Kidney epithelial cell (primary cell): ENCODE data around the gene PLXNA1. TPM values are rescaled to one million over a fixed set of nuclear protein-coding genes. Genes with fewer than 3 reads are reported as not detected.

Experiments used
- DNase-seq: peaks from one replicate; pipeline ENCODE4 v3.0.0-alpha.2; 2010; ENCODE audit warnings: low read depth
- H3K27me3 ChIP-seq: 2 replicates; pipeline ENCODE4 v1.6.0; 2011; ENCODE audit warnings: low read length; ENCODE audit not compliant: control insufficient read depth, insufficient read depth
- H3K36me3 ChIP-seq: 2 replicates; pipeline ENCODE4 v1.5.1; 2011; ENCODE audit warnings: low read length; ENCODE audit not compliant: control insufficient read depth, insufficient read depth
- H3K4me3 ChIP-seq: 2 replicates; pipeline ENCODE4 v1.5.1; 2011; ENCODE audit warnings: low read depth, mild to moderate bottlenecking, control low read depth, low read length
- CTCF ChIP-seq: IDR thresholded peaks from 2 replicates; pipeline ENCODE4 v1.5.1; 2011; ENCODE audit warnings: mild to moderate bottlenecking, moderate library complexity, low read length, control low read depth, inconsistent platforms; ENCODE audit not compliant: insufficient read depth, poor library complexity, severe bottlenecking
- total RNA-seq: library from RNA; depleted of rRNA; stranded (reverse); fragments of >200 nt; gene quantifications from 2 replicates; pipeline ENCODE4 v1.2.3, GENCODE V29; 2015

The PLXNA1 gene
- total RNA-seq, 1 donor from 2014 or later, result 54.3 TPM

DNA sequence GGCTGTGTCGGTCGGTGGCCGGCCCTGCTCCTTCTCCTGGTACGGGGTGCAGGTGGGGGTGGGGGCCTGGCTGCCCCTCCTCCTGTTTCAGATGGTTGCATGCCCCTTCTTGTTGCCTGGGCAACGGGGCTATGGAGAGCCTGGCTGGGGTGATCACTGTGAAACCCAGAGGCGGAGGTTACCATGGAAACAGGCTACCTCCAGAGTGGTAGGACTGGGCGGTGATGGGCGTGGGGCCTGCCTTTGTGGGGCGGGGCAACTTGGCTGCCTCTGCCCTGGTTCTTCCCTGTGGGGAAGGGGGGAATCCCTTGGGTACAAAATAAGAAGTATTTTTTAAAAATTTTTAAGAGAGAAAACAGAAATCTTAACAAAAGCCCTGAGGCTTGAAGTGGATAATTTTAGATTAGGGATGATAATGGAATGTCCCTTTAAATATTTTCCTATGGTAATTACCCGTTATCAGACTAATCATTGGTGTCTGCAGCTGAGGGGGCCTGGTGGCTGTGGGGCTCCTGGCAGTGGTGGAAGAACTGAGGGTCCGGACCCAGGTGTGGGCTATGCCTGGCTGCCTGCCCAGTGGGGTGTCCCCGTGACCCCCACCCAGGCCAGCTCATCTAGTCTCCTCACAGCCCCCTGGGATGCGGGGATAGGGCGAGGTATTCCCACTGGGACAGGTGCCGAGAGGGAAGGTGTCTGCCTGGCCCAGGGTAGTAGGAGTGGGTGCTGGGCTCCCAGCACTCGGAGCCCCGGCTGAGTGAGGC is 32.5 kb downstream of the PLXNA1 start:
- Histone ChIP-seq H3K36me3 (peaks cover 3% of the 10 kb centered on the region), H3K4me3 (no peak overlapping the region)
- TF ChIP-seq CTCF, result no peak

GRCh38 chr3:127016043-127016343 is 33.1 kb downstream of the PLXNA1 start:
- no peaks in the 10 kb centered on the region for H3K27me3 ChIP-seq
- H3K4me3 ChIP-seq, result no peak overlapping the region
- no peak for TF ChIP-seq CTCF
- peaks cover 3% of the 10 kb centered on the region for H3K36me3 ChIP-seq
- DNase-seq, result no peak

More for the DNA sequence above, 32.5 kb downstream of the PLXNA1 start:
- no peak for DNase-seq
- no peaks in the 10 kb centered on the region for H3K27me3 ChIP-seq

- TF ChIP-seq CTCF, result no peak
- no peaks in the 10 kb centered on the region for H3K27me3 ChIP-seq
- DNase-seq, result no peak
- peaks cover 3% of the 10 kb centered on the region for H3K36me3 ChIP-seq
- no peak overlapping the region for H3K4me3 ChIP-seq
These were observed 33.5 kb downstream of the PLXNA1 start for GRCh38 chr3:127016461-127016860.

- no peak overlapping the region for H3K4me3 ChIP-seq
- H3K36me3 ChIP-seq, result peaks cover 3% of the 10 kb centered on the region
- no peaks in the 10 kb centered on the region for H3K27me3 ChIP-seq
- DNase-seq, result no peak
- no peak for TF ChIP-seq CTCF
These were observed 34.3 kb downstream of the PLXNA1 start for GRCh38 chr3:127017229-127017628.

DNA sequence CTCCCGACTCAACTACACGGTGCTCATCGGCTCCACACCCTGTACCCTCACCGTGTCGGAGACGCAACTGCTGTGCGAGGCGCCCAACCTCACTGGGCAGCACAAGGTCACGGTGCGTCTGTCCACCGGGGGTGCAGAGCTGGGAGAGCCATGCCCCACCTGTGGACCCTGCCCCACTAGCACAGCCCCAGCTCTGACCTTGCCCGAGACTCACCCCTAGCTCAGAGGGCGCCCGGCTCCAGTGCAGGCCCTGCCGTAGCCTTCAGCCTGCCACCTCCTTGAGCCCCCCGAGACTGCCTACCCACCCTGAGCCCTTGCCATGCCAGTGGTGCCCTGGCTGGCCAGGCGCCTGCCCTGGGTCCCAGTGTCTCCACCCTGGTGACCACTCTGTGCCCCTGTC is 34.9 kb downstream of the PLXNA1 start:
- no peaks in the 10 kb centered on the region for H3K27me3 ChIP-seq
- no peak overlapping the region for H3K4me3 ChIP-seq
- no peak for DNase-seq
- no peak for TF ChIP-seq CTCF
- H3K36me3 ChIP-seq, result peaks cover 1% of the 10 kb centered on the region

DNA sequence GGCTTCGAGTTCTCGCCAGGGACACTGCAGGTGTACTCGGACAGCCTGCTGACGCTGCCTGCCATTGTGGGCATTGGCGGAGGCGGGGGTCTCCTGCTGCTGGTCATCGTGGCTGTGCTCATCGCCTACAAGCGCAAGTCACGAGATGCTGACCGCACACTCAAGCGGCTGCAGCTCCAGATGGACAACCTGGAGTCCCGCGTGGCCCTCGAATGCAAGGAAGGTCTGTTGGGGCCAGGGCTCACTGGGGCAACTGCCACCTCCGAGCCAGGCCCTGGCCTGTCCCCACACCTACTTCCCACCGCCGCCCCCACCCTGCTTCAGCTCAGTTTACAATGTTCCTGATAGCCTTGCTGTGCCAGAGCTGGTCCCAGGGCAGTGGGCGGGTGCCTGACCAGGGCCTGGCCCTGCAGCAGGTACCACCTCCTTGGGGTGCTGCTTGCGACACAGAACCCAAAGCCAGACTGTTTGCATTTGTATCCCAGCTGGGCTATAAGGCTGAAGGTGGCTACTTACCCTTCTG is 35.5 kb downstream of the PLXNA1 start:
- H3K36me3 ChIP-seq, result peaks cover 1% of the 10 kb centered on the region
- TF ChIP-seq CTCF, result no peak
- H3K27me3 ChIP-seq, result no peaks in the 10 kb centered on the region
- DNase-seq, result no peak
- no peak overlapping the region for H3K4me3 ChIP-seq
